ENCODE data around the gene UBASH3B.

The UBASH3B gene

GRCh38 chr11:122788781-122789535, 133.4 kb downstream of the UBASH3B start:
- DNase-seq: no peak

GRCh38 chr11:122789907-122790306, 134.4 kb downstream of the UBASH3B start:
- no peak for DNase-seq

GRCh38 chr11:122791411-122791810, 135.9 kb downstream of the UBASH3B start:
- no peak for DNase-seq

GRCh38 chr11:122791836-122792235, 136.3 kb downstream of the UBASH3B start:
- no peak for DNase-seq

GRCh38 chr11:122793515-122793914, 138.0 kb downstream of the UBASH3B start:
- DNase-seq: no peak

- no peak for DNase-seq
These were observed 139.8 kb downstream of the UBASH3B start for GRCh38 chr11:122795307-122795706.

GRCh38 chr11:122796128-122796717, 140.7 kb downstream of the UBASH3B start:
- DNase-seq: peak in 4 of 5 experiments; percentile 36 to 53 (median 36)

- DNase-seq: no peak
These were observed 142.1 kb downstream of the UBASH3B start for GRCh38 chr11:122797651-122798050.

- no peak for DNase-seq
These were observed 144.0 kb downstream of the UBASH3B start for GRCh38 chr11:122799406-122800105.

GRCh38 chr11:122802876-122803275, 147.4 kb downstream of the UBASH3B start:
- DNase-seq: no peak

GRCh38 chr11:122803306-122803705, 147.8 kb downstream of the UBASH3B start:
- no peak for DNase-seq

- no peak for DNase-seq
These were observed 148.2 kb downstream of the UBASH3B start for GRCh38 chr11:122803716-122804115.

GRCh38 chr11:122804161-122804560, 148.6 kb downstream of the UBASH3B start:
- DNase-seq: no peak

- DNase-seq: peak in 1 of 5 experiments; percentile 15
These were observed 149.3 kb downstream of the UBASH3B start for GRCh38 chr11:122804796-122805195.

- no peak for DNase-seq
These were observed 152.4 kb downstream of the UBASH3B start for GRCh38 chr11:122807731-122808477.

GRCh38 chr11:122808478-122808869, 153.0 kb downstream of the UBASH3B start:
- no peak for DNase-seq

- no peak for DNase-seq
These were observed 154.3 kb downstream of the UBASH3B start for GRCh38 chr11:122809866-122810265.

GRCh38 chr11:122811721-122812120, 156.2 kb downstream of the UBASH3B start:
- DNase-seq: no peak

- no peak for DNase-seq
These were observed 157.1 kb downstream of the UBASH3B start for GRCh38 chr11:122812638-122813037.

- DNase-seq: no peak
These were observed 157.8 kb downstream of the UBASH3B start for GRCh38 chr11:122813176-122813893.

- DNase-seq: no peak
These were observed 158.4 kb downstream of the UBASH3B start for GRCh38 chr11:122813894-122814270.

- no peak for DNase-seq
These were observed 158.9 kb downstream of the UBASH3B start for GRCh38 chr11:122814401-122814800.
